Kidney (tissue), 14 donors: Measurements from ENCODE around the gene GPX4. TPM values are rescaled to one million over a fixed set of nuclear protein-coding genes. Genes with fewer than 3 reads are reported as not detected.

Source experiments
- DNase-seq, 5 donors: peaks; one replicate each; pipeline ENCODE4 v3.0.0-alpha.2; 2013 to 2020
- FAIRE-seq: peaks from 2 replicates; lab custom pipeline; 2012; peaks lifted over from hg19 to GRCh38; lab: Jason Lieb, UNC
- H3K27ac ChIP-seq, 2 donors: one replicate each; pipeline ENCODE4 v1.7.0; 2013; ENCODE audit warnings: low read depth in 2 of 2, low read length in 2 of 2, inconsistent platforms in 1 of 2
- H3K27me3 ChIP-seq: one replicate; pipeline ENCODE4 v1.7.1; 2013; ENCODE audit warnings: low read length, inconsistent platforms; ENCODE audit not compliant: control insufficient read depth, insufficient read depth
- H3K36me3 ChIP-seq, 3 donors: one replicate each; pipeline versions ENCODE4 v1.7.0 to v1.7.1; 2013; ENCODE audit warnings: low read length in 3 of 3, control low read depth in 1 of 3, inconsistent platforms in 1 of 3; ENCODE audit not compliant: insufficient read depth in 3 of 3, control insufficient read depth in 2 of 3
- H3K4me1 ChIP-seq, 3 donors: one replicate each; pipeline versions ENCODE4 v1.7.0 to v1.7.1; 2013; ENCODE audit warnings: low read length in 3 of 3, inconsistent platforms in 1 of 3, low read depth in 1 of 3; ENCODE audit not compliant: control insufficient read depth in 2 of 3, insufficient read depth in 2 of 3
- H3K4me3 ChIP-seq, 3 donors: one replicate each; pipeline versions ENCODE4 v1.7.0 to v1.8.1; 2013; ENCODE audit warnings: low read length in 3 of 3, control low read depth in 1 of 3, inconsistent platforms in 1 of 3
- H3K9ac ChIP-seq, 3 donors: one replicate each; pipeline versions ENCODE4 v1.7.0 to v1.7.1; 2013; ENCODE audit warnings: low read length in 3 of 3, control low read depth in 1 of 3, inconsistent platforms in 1 of 3
- H3K9me3 ChIP-seq, 3 donors: one replicate each; pipeline versions ENCODE4 v1.7.0 to v1.7.1; 2013; ENCODE audit warnings: low read length in 3 of 3, control low read depth in 1 of 3, inconsistent platforms in 1 of 3; ENCODE audit not compliant: control insufficient read depth in 2 of 3, insufficient read depth in 1 of 3
- CTCF ChIP-seq: IDR thresholded peaks from 3 replicates; pipeline ENCODE4 v1.5.1; 2012; ENCODE audit warnings: mild to moderate bottlenecking, moderate library complexity, borderline replicate concordance; ENCODE audit not compliant: insufficient read depth; ENCODE audit errors: extremely low read depth
- intact Hi-C: fragments of 100-400 bp; cut with DNase I; formaldehyde crosslinking; loops from one replicate; pipeline ENCODE4 v1.11.1; 2022
- polyA plus RNA-seq: library from polyadenylated mRNA; stranded (reverse); fragments of 350-450 nt; fragmentation: Illumina TruSeq; extraction: RNeasy Lipid Tissue Mini Kit (QIAGEN cat#74804); gene quantifications from one replicate; pipeline ENCODE4 v1.2.3, GENCODE V29; 2014; ENCODE audit warnings: low read depth, low replicate concordance; ENCODE audit not compliant: insufficient read depth
- total RNA-seq: library from RNA; stranded (reverse); fragmentation: NEBNext Ultra II Directional; extraction: Animal tissue kit (Norgen Biotek cat#: 25700); gene quantifications from one replicate; pipeline ENCODE4 v1.2.1, GENCODE V29; 2021
- donor health status: control.
- donor health status: control.
- donor health status: control.
- donor health status: control.
- donor health status: control.
- donor health status: DM: yes; HTN: yes; CAD: no.
- donor health status: Normal renal cell carcinoma (clear cell type).

Gene GPX4
- total and polyA plus RNA-seq, 2 donors from 2014 or later = 268 to 966 TPM

GRCh38 chr19:1151037-1151724, 47.4 kb downstream of the GPX4 start:
- Histone ChIP-seq H3K27me3 (no peaks in the 10 kb centered on the region), H3K4me1 (peaks cover 0 to 34% (median 9%) of the 10 kb centered on the region in 3 donors), H3K36me3 (peaks cover 0 to 3% (median 0%) of the 10 kb centered on the region in 3 donors), H3K4me3 (no peak overlapping the region), H3K27ac (peak overlapping the region; percentile 85 to 92), H3K9me3 (no peaks in the 10 kb centered on the region), H3K9ac (peak overlapping the region in 1 of 3 donors; percentile 10)
- no peak for FAIRE-seq
- DNase-seq = no peak
- no peak for TF ChIP-seq CTCF
- intact Hi-C loops = no loop called here

GRCh38 chr19:1151917-1152587, 48.3 kb downstream of the GPX4 start:
- Histone ChIP-seq H3K36me3 (peaks cover 0 to 3% (median 0%) of the 10 kb centered on the region in 3 donors), H3K9ac (peak overlapping the region in 1 of 3 donors; percentile 51), H3K27ac (peak overlapping the region; percentile 85 to 92), H3K27me3 (no peaks in the 10 kb centered on the region), H3K4me3 (peak overlapping the region in 1 of 3 donors; percentile 29), H3K9me3 (no peaks in the 10 kb centered on the region), H3K4me1 (peaks cover 0 to 34% (median 9%) of the 10 kb centered on the region in 3 donors)
- DNase-seq (peak in 1 of 5 donors; percentile 89), FAIRE-seq (no peak)
- no peak for TF ChIP-seq CTCF
- intact Hi-C loops = no loop called here

- no peak for TF ChIP-seq CTCF
- Histone ChIP-seq H3K36me3 (peaks cover 0 to 3% (median 0%) of the 10 kb centered on the region in 3 donors), H3K27ac (peak overlapping the region; percentile 91 to 96), H3K27me3 (no peaks in the 10 kb centered on the region), H3K4me1 (peaks cover 0 to 34% (median 9%) of the 10 kb centered on the region in 3 donors), H3K9me3 (no peaks in the 10 kb centered on the region), H3K9ac (peak overlapping the region in 1 of 3 donors; percentile 58), H3K4me3 (no peak overlapping the region)
- peak in 2 of 5 donors; percentile 25 to 81 for DNase-seq
- FAIRE-seq = no peak
- intact Hi-C loops = no loop called here
Observed at GRCh38 chr19:1153891-1154730, 50.3 kb downstream of the GPX4 start.
